Breast epithelium (tissue), 4 donors: ENCODE measurements around the gene CCDC92. TPM values are rescaled to one million over a fixed set of nuclear protein-coding genes. Genes with fewer than 3 reads are reported as not detected.

Source experiments
- DNase-seq, 2 donors: peaks; one replicate each; pipeline ENCODE4 v3.0.0-alpha.2; 2019; ENCODE audit warnings: low spot score in 2 of 2
- H3K27ac ChIP-seq, 2 donors: fragments of 200-600 bp; sonication (generic) in 1 of 2; one replicate each; pipeline ENCODE4 v1.5.1; 2016 to 2019; ENCODE audit warnings: mild to moderate bottlenecking in 1 of 2
- H3K27me3 ChIP-seq, 2 donors: fragments of 200-600 bp; sonication (generic) in 1 of 2; one replicate each; pipeline versions ENCODE4 v1.5.1 to v1.6.0; 2017 to 2019; ENCODE audit warnings: control low read depth in 1 of 2, mild to moderate bottlenecking in 1 of 2
- H3K36me3 ChIP-seq: fragments of 200-600 bp; one replicate; pipeline ENCODE4 v1.5.1; 2019
- H3K4me1 ChIP-seq, 2 donors: fragments of 200-600 bp; sonication (generic); one replicate each; pipeline ENCODE4 v1.5.1; 2016 to 2019; ENCODE audit warnings: control low read depth in 1 of 2
- H3K4me3 ChIP-seq, 3 donors: fragments of 200-600 bp; sonication (generic); 1 replicate in 2 of 3; 2 replicates in 1 of 3; pipeline ENCODE4 v1.5.1; 2016 to 2019; ENCODE audit warnings: mild to moderate bottlenecking in 3 of 3, moderate library complexity in 2 of 3
- H3K9me3 ChIP-seq, 2 donors: fragments of 200-600 bp; sonication (generic) in 1 of 2; one replicate each; pipeline ENCODE4 v1.5.1; 2016 to 2019; ENCODE audit warnings: control low read depth in 1 of 2
- POLR2A ChIP-seq: fragments of 450-650 bp; IDR thresholded peaks from one replicate; pipeline ENCODE4 v1.6.1; 2016; ENCODE audit warnings: antibody characterized with exemption, mild to moderate bottlenecking, moderate library complexity
- POLR2AphosphoS5 ChIP-seq, 3 donors: sonication (generic); formaldehyde crosslinking; IDR thresholded peaks; one replicate each; pipeline ENCODE4 v1.6.1; 2017; ENCODE audit warnings: antibody characterized with exemption in 3 of 3
- intact Hi-C: fragments of 100-400 bp; cut with DNase I; formaldehyde crosslinking; loops from one replicate; pipeline ENCODE4 v1.15.1; 2023; ENCODE audit warnings: low total_unique reads
- total RNA-seq, 3 donors: library from RNA; depleted of rRNA; stranded (reverse); fragments of >200 nt; gene quantifications; one replicate each; pipeline ENCODE4 v1.1.0, GENCODE V29; 2016
- TF ChIP-seq, protein P1 (sequence below), 3 donors: fragments of 450-650 bp; IDR thresholded peaks; one replicate each; pipeline ENCODE4 v1.5.1; 2016 to 2017; ENCODE audit warnings: antibody characterized with exemption in 3 of 3, mild to moderate bottlenecking in 3 of 3, moderate library complexity in 3 of 3

The CCDC92 gene
- total RNA-seq, 3 donors from 2014 or later, result 17.4 to 40.0 (median 24.6) TPM

DNA sequence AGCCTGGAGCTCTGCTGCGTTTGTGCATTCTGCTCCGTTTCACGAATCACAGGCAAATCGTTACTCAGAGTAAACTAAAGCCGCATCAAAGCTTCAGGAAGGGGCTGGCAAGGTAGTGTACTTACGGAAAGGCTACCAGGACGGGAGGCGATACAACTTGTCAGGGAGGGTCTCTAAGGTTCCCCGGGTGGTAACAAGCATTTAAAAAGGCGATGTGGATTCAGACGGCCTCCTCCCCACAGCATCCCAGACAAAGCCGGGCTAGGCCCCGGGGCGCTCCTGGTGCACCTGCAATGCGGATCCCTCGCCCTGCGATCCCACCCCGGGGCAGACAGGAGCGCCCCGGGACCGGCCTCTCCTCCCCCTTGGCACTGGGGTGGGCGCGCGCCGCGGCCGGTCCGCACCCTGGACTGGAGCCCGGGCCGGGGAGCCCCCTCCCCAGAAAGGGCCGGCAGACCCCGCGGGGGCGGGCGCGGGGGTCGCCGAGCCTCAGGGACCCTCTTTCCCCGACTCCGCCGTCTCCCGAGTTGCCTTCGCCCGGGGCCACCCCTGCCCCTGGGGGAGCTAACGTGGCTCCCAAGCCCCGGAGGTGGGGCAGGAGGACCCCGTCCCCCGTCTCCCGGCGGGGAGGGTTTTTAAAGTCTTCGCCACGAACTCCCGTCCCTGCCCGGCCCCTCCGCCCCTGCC, 718 bp downstream of the CCDC92 start:
- Histone ChIP-seq H3K27ac (peak overlapping the region; percentile 94 to 98), H3K4me3 (peak overlapping the region; percentile 87 to 95 (median 95)), H3K4me1 (no peaks in the 10 kb centered on the region), H3K36me3 (no peaks in the 10 kb centered on the region), H3K27me3 (no peaks in the 10 kb centered on the region), H3K9me3 (no peaks in the 10 kb centered on the region)
- DNase-seq, result peak; percentile 22 to 57
- intact Hi-C loops, result no loop called here
- TF ChIP-seq POLR2AphosphoS5 (IDR thresholded peaks at IDR 0.05), result peak in 1 of 3 donors; percentile 10
- TF ChIP-seq, protein P1, sequence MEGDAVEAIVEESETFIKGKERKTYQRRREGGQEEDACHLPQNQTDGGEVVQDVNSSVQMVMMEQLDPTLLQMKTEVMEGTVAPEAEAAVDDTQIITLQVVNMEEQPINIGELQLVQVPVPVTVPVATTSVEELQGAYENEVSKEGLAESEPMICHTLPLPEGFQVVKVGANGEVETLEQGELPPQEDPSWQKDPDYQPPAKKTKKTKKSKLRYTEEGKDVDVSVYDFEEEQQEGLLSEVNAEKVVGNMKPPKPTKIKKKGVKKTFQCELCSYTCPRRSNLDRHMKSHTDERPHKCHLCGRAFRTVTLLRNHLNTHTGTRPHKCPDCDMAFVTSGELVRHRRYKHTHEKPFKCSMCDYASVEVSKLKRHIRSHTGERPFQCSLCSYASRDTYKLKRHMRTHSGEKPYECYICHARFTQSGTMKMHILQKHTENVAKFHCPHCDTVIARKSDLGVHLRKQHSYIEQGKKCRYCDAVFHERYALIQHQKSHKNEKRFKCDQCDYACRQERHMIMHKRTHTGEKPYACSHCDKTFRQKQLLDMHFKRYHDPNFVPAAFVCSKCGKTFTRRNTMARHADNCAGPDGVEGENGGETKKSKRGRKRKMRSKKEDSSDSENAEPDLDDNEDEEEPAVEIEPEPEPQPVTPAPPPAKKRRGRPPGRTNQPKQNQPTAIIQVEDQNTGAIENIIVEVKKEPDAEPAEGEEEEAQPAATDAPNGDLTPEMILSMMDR (IDR thresholded peaks at IDR 0.05), result no peak
- TF ChIP-seq POLR2A, result no peak

DNA sequence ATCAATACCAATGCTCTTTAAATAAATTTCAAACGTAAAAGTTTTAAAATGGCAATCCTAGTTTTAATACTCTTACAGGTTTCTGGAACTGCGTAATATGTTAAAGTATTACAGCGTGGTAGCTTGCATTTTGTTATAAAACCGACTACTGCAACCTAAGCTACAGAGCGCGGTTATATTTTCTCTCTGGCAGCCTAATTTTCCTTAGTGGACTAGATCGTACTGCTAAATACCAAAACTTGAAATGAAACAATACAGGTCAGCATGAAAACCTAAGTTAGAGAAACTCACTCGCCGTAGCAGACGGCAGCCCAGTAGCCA, 1.2 kb downstream of the CCDC92 start:
- TF ChIP-seq, protein P1 (IDR thresholded peaks at IDR 0.05), result no peak
- TF ChIP-seq POLR2A, result no peak
- TF ChIP-seq POLR2AphosphoS5 (IDR thresholded peaks at IDR 0.05), result no peak
- no peaks in the 10 kb centered on the region for H3K27me3 ChIP-seq
- H3K9me3 ChIP-seq, result no peaks in the 10 kb centered on the region
- H3K27ac ChIP-seq, result peak overlapping the region; percentile 94 to 98
- DNase-seq, result no peak
- H3K4me3 ChIP-seq, result peak overlapping the region; percentile 87 to 95 (median 95)
- H3K4me1 ChIP-seq, result no peaks in the 10 kb centered on the region
- H3K36me3 ChIP-seq, result no peaks in the 10 kb centered on the region
- intact Hi-C loops, result no loop called here

DNA sequence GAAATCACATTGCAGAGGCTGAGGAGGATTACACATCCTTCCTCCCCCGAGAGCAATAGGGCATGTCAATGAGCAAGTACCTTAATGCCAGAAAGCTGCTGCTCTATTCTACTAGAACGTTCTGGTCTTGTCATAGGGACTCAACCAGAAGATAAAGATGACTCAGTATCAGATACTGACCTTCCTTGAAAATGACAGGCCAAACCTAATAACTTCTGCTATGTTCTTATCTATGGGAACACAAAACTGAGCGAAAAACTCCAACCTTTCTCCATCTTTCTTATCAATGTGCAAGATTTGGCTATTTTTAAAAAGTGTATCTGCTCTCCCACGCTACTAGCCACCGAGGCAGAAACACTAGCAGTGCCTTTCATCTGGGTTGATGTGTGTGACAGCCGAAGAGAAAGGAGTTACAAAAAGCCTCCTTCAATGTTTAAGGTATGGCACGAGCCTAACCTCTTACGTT, 5.5 kb downstream of the CCDC92 start:
- Histone ChIP-seq H3K4me1 (no peaks in the 10 kb centered on the region), H3K27me3 (no peaks in the 10 kb centered on the region), H3K9me3 (no peaks in the 10 kb centered on the region), H3K36me3 (no peaks in the 10 kb centered on the region), H3K4me3 (no peak overlapping the region), H3K27ac (no peak overlapping the region)
- DNase-seq, result no peak
- intact Hi-C loops, result no loop called here
- TF ChIP-seq, protein P1 (IDR thresholded peaks at IDR 0.05), result no peak
- TF ChIP-seq POLR2AphosphoS5 (IDR thresholded peaks at IDR 0.05) (no peak), POLR2A (no peak)

DNA sequence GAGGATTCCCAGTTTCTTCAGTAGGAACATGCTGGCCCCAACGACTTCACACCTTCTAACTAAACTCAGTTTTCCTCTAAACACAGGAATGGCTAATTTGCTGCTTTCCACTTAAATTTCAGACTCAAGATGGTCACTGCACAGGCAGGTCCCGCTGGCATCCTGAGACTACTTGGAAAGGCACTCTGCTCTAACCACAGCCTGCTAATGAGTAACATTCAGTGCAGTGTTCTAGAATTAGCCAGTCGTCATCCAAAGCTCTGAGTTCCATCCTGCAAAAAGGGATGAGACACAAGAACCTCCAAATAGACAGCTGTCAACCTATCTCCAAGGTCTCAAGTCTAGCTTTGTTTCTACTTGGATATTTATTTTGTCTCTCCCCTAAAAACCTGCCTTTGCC, 6.0 kb downstream of the CCDC92 start:
- Histone ChIP-seq H3K27ac (no peak overlapping the region), H3K4me1 (no peaks in the 10 kb centered on the region), H3K27me3 (no peaks in the 10 kb centered on the region), H3K4me3 (no peak overlapping the region), H3K9me3 (no peaks in the 10 kb centered on the region), H3K36me3 (no peaks in the 10 kb centered on the region)
- intact Hi-C loops, result no loop called here
- TF ChIP-seq POLR2AphosphoS5 (IDR thresholded peaks at IDR 0.05), result no peak
- TF ChIP-seq, protein P1 (IDR thresholded peaks at IDR 0.05), result no peak
- no peak for TF ChIP-seq POLR2A
- DNase-seq, result no peak

DNA sequence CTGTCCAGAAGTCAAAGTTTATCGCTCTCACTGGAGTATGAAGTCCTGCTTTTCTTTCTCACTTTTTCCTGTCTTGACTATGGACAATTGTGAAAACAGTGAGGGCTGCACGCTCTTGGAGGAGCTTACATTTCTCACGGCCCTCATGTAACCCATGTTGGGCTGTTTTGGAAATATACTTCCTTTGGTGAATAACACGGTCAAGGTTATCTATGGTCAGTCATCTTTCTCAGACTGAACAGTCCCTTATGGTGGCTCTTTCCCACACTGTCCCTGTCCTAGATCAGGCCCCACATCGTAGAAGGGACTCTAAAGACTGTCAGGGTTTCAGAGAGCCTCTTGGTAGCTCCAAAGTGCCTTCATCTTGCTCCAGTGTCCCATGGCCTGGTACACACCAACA, 7.2 kb downstream of the CCDC92 start:
- DNase-seq, result no peak
- Histone ChIP-seq H3K4me1 (no peaks in the 10 kb centered on the region), H3K9me3 (no peaks in the 10 kb centered on the region), H3K4me3 (no peak overlapping the region), H3K27me3 (no peaks in the 10 kb centered on the region), H3K27ac (no peak overlapping the region), H3K36me3 (no peaks in the 10 kb centered on the region)
- TF ChIP-seq, protein P1 (IDR thresholded peaks at IDR 0.05), result no peak
- TF ChIP-seq POLR2AphosphoS5 (IDR thresholded peaks at IDR 0.05) (no peak), POLR2A (no peak)
- intact Hi-C loops, result no loop called here
